Activated naive CD8-positive, alpha-beta T cell (primary cell): ENCODE data around the gene IFNL4.
A peak's percentile ranks its signal among the peaks of the same experiment; 100 is the strongest.

ENCODE experiments used
- H3K27ac Mint-ChIP-seq: one replicate; pipeline ENCODE4 v1.8.0; 2021; ENCODE audit warnings: mixed read lengths
- H3K27me3 Mint-ChIP-seq: one replicate; pipeline ENCODE4 v1.8.0; 2021; ENCODE audit warnings: mixed read lengths
- H3K36me3 Mint-ChIP-seq: one replicate; pipeline ENCODE4 v1.8.0; 2021; ENCODE audit warnings: mixed read lengths
- H3K4me1 Mint-ChIP-seq: one replicate; pipeline ENCODE4 v1.8.0; 2021; ENCODE audit warnings: low read depth, mixed read lengths
- H3K4me3 Mint-ChIP-seq: one replicate; pipeline ENCODE4 v1.8.0; 2021; ENCODE audit warnings: mild to moderate bottlenecking, mixed read lengths
- H3K9me3 Mint-ChIP-seq: one replicate; pipeline ENCODE4 v1.8.0; 2021; ENCODE audit warnings: low read depth, mixed read lengths

Gene IFNL4

GRCh38 chr19:39265321-39265916 is 16.8 kb upstream of the IFNL4 start:
- Mint-ChIP-seq H3K4me1 (peaks cover 6% of the 10 kb centered on the region), H3K4me3 (peak overlapping the region; percentile 13), H3K27me3 (peaks cover 15% of the 10 kb centered on the region), H3K27ac (no peak overlapping the region), H3K36me3 (no peaks in the 10 kb centered on the region), H3K9me3 (no peaks in the 10 kb centered on the region)

- H3K4me3 Mint-ChIP-seq, result peak overlapping the region; percentile 32
- no peaks in the 10 kb centered on the region for H3K36me3 Mint-ChIP-seq
- H3K4me1 Mint-ChIP-seq, result peaks cover 6% of the 10 kb centered on the region
- H3K27me3 Mint-ChIP-seq, result peaks cover 13% of the 10 kb centered on the region
- no peaks in the 10 kb centered on the region for H3K9me3 Mint-ChIP-seq
- no peak overlapping the region for H3K27ac Mint-ChIP-seq
Observed at GRCh38 chr19:39264306-39265290, 15.9 kb upstream of the IFNL4 start.

DNA sequence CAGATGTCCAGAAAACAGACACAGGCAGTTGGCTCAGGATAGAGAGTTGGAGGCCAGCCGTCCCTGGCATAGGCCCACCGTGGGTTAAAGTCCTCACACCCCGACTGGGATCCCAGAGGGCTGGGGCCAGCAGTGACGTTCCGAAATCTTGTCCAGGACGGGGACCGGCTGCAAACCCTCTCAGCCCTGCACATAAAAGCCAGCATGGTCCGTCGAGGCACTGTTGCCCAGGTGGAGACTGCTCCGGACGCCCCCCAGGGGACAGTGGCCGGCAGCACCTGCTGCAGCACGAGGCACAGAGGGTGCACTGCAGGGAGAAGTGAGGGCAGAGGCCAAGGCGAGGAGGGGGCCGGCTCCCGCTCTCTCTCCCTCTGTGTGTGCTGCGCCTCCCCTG is 15.3 kb upstream of the IFNL4 start:
- Mint-ChIP-seq H3K27me3 (peaks cover 13% of the 10 kb centered on the region), H3K4me3 (peak overlapping the region; percentile 32), H3K9me3 (no peaks in the 10 kb centered on the region), H3K36me3 (no peaks in the 10 kb centered on the region), H3K4me1 (peaks cover 6% of the 10 kb centered on the region), H3K27ac (no peak overlapping the region)

DNA sequence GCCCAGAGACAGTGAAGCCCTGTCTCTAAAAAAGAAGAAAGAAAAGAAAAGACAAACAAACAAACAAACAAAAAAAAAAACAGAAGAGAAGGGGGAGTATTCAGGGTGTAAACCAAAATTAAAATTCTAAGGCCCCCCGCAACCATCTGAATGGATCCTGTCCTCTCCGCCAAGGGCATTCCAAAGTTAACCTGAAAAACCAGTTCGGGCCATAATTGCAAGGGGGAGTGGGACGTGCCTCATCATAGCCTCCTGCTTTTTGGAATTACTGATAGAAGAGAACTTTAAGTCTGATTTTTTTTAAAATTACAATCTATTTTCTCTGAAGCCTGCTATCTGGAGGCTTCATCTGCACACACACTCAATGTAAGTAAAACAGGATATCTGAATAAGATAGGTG is 13.8 kb upstream of the IFNL4 start:
- H3K36me3 Mint-ChIP-seq, result no peaks in the 10 kb centered on the region
- H3K27me3 Mint-ChIP-seq, result peaks cover 13% of the 10 kb centered on the region
- no peak overlapping the region for H3K27ac Mint-ChIP-seq
- H3K4me3 Mint-ChIP-seq, result no peak overlapping the region
- H3K9me3 Mint-ChIP-seq, result no peaks in the 10 kb centered on the region
- peaks cover 6% of the 10 kb centered on the region for H3K4me1 Mint-ChIP-seq

DNA sequence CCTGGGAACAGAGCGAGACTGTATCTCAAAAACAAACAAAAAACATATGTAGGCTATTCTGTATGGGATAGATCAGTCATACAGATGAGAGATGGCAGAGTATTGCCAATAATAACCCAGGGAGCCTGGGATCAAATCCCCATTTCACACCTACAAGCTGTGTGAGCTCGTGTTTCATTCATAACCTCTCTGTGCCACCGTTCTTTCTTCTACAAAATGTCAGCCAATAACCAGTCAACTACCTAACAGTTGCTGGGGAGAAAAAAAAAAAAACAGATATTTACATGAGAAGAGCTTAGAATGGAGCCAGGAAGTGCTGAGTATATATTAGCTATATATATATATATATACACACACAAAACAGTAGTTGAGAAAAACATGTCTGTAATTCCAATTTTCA is 13.0 kb upstream of the IFNL4 start:
- Mint-ChIP-seq H3K36me3 (no peaks in the 10 kb centered on the region), H3K4me1 (peaks cover 6% of the 10 kb centered on the region), H3K4me3 (no peak overlapping the region), H3K27me3 (peaks cover 15% of the 10 kb centered on the region), H3K27ac (no peak overlapping the region), H3K9me3 (no peaks in the 10 kb centered on the region)

- Mint-ChIP-seq H3K27me3 (peaks cover 4% of the 10 kb centered on the region), H3K27ac (no peak overlapping the region), H3K36me3 (no peaks in the 10 kb centered on the region), H3K4me1 (no peaks in the 10 kb centered on the region), H3K9me3 (no peaks in the 10 kb centered on the region), H3K4me3 (no peak overlapping the region)
Observed at GRCh38 chr19:39257227-39257626, 8.6 kb upstream of the IFNL4 start.

DNA sequence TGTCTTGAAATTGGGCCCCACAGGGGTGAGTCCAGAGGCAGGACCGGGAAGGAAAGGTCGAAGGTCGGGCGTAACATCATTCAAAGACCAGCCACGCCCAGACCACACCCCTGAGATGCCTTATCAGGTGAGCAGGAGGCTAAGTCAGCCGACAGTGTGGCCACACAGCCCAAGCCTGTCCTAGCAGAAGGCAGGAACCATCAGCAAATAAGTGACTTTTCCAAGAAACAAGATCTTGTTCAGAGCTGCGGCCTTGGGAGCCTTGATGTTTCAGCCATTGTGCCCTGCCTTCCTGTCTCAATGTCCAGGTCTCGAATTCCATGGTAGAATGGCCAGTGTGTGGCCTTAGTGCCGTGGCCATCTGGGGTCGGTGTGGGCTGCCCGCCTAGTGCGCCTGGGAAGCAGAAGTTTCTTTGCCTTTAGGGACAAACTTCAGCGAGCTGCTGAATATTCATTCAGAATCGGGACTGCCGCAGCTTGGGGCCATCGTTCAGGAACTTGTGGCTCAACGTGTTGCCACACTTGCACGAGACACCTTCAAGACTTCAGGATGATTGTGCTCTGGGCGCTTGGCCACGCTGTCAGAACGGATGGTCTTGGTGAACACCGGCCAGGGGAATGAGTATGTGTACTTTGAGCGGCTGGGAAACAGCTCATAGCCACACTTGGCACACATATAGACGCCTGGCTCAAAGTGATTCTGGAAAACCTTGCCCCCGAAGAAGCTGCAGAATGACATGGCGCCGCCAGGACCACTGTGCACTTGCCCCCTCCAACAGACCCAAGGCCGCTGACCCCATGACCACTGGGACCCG is 6.1 kb upstream of the IFNL4 start:
- H3K9me3 Mint-ChIP-seq, result no peaks in the 10 kb centered on the region
- H3K4me1 Mint-ChIP-seq, result peaks cover 2% of the 10 kb centered on the region
- H3K27ac Mint-ChIP-seq, result no peak overlapping the region
- H3K27me3 Mint-ChIP-seq, result peaks cover 2% of the 10 kb centered on the region
- H3K4me3 Mint-ChIP-seq, result no peak overlapping the region
- no peaks in the 10 kb centered on the region for H3K36me3 Mint-ChIP-seq

- Mint-ChIP-seq H3K4me1 (peaks cover 2% of the 10 kb centered on the region), H3K9me3 (no peaks in the 10 kb centered on the region), H3K4me3 (no peak overlapping the region), H3K36me3 (no peaks in the 10 kb centered on the region), H3K27ac (no peak overlapping the region), H3K27me3 (peaks cover 4% of the 10 kb centered on the region)
Observed at GRCh38 chr19:39253374-39254149, 4.9 kb upstream of the IFNL4 start.

DNA sequence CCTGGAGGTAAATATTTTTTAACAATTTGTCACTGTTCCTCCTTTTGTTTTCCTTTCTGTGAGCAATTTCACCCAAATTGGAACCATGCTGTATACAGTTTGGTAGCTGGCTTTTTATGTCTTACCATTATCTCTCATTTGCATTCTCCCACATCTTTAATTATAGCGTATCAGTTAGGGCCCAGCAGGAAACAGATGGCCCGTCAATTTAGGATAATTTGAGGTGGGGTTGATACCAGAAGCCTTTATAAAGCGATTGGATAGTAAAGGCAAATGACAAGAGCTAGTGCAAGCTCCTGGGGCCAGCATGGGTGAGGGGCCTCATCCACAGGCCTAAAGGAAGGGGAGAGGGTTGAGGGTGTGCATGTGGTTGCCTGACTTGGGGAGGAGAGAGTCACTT is 3.8 kb upstream of the IFNL4 start:
- Mint-ChIP-seq H3K4me1 (peaks cover 2% of the 10 kb centered on the region), H3K36me3 (no peaks in the 10 kb centered on the region), H3K9me3 (no peaks in the 10 kb centered on the region), H3K27me3 (peaks cover 4% of the 10 kb centered on the region), H3K27ac (no peak overlapping the region), H3K4me3 (no peak overlapping the region)

- Mint-ChIP-seq H3K4me1 (peaks cover 4% of the 10 kb centered on the region), H3K27ac (no peak overlapping the region), H3K27me3 (peaks cover 1% of the 10 kb centered on the region), H3K4me3 (no peak overlapping the region), H3K36me3 (no peaks in the 10 kb centered on the region), H3K9me3 (no peaks in the 10 kb centered on the region)
Observed at GRCh38 chr19:39251846-39252245, 3.2 kb upstream of the IFNL4 start.

DNA sequence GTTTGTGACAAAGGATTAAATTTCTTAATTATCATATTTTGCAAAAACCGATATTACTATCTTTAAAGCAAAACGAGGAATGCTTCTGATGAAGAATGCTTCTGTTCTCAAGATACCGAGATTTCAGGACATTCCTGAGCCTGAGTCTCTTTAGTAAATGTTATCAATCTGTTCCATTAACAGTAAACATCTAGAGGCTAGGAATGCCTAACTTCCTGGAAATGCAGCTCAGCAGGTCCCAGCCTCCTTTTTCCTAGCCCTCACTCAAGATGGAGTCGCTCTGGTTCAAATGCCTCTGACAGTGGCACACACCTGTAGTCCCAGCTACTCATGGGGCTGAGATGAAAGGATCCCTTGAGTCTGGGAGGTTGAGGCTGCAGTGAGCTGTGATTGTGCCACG is 2.4 kb upstream of the IFNL4 start:
- peaks cover 4% of the 10 kb centered on the region for H3K4me1 Mint-ChIP-seq
- H3K9me3 Mint-ChIP-seq, result no peaks in the 10 kb centered on the region
- no peaks in the 10 kb centered on the region for H3K36me3 Mint-ChIP-seq
- H3K27me3 Mint-ChIP-seq, result peaks cover 1% of the 10 kb centered on the region
- H3K4me3 Mint-ChIP-seq, result no peak overlapping the region
- no peak overlapping the region for H3K27ac Mint-ChIP-seq

- Mint-ChIP-seq H3K36me3 (no peaks in the 10 kb centered on the region), H3K27me3 (peaks cover 1% of the 10 kb centered on the region), H3K4me3 (no peak overlapping the region), H3K27ac (no peak overlapping the region), H3K9me3 (no peaks in the 10 kb centered on the region), H3K4me1 (peaks cover 4% of the 10 kb centered on the region)
Observed at GRCh38 chr19:39247701-39248664, 673 bp downstream of the IFNL4 start.

DNA sequence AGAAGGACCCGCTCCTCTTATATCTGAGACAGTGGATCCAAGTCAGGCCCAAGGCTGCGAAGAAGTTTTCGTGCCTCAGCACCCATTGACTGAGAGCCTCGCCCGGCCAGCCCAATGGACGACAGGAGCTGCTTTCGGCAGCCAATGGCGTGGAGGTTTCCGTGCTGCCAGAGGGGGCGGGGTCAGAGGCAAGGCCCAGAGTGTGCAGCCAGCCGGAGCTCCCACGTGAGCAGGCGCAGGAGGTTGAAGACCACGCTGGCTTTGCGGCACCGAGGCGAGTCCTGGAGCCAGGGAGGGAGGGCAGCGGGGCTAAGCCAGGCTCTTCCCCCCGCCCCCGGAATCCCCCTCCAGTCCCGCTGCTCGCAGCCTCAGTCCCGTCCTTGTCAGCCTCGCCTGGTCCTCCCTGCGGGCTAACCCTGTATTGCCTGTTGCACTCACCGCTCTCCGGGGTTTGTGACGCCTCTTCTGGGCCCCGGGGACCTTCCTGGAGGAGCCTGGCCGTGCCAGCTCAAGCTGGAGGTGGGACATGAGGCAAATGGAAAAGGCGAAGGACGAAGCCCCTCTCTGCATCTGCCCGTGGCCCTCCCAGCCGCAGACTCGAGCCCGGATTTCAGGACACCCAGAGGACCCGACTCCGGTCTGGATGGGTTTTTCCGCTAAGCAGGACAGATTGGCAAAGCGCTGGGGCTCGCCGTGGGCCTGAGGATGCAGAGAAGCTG is 1.5 kb downstream of the IFNL4 start:
- Mint-ChIP-seq H3K36me3 (no peaks in the 10 kb centered on the region), H3K4me1 (peaks cover 4% of the 10 kb centered on the region), H3K27ac (no peak overlapping the region), H3K4me3 (peak overlapping the region; percentile 58), H3K27me3 (peaks cover 1% of the 10 kb centered on the region), H3K9me3 (no peaks in the 10 kb centered on the region)
